CD4-positive, alpha-beta memory T cell (primary cell): ENCODE data around the gene TEX51. TPM values are rescaled to one million over a fixed set of nuclear protein-coding genes. Genes with fewer than 3 reads are reported as not detected.

ENCODE experiments used
- CTCF ChIA-PET: fragments of 350-600 bp; sonication (Branson Sonifier 250); formaldehyde crosslinking; loops from one replicate; lab custom pipeline; 2021; ENCODE audit warnings: inconsistent platforms; ENCODE audit not compliant: partially characterized antibody; lab: Charles Lee
- POLR2A ChIA-PET: fragments of 350-600 bp; sonication (Branson Sonifier 250); formaldehyde crosslinking; loops from one replicate; lab custom pipeline; 2021; ENCODE audit not compliant: partially characterized antibody; lab: Charles Lee
- DNase-seq, 5 donors: peaks; one replicate each; pipeline versions ENCODE4 v3.0.0 to v3.0.0-alpha.2; 2020 to 2022; ENCODE audit warnings: mixed read lengths in 1 of 5
- H3K27ac ChIP-seq: one replicate; pipeline ENCODE4 v1.7.0; 2013; ENCODE audit warnings: low read depth, low read length
- H3K27me3 ChIP-seq: 2 replicates; pipeline ENCODE4 v1.7.0; 2013; ENCODE audit warnings: mild to moderate bottlenecking, low read length, moderate library complexity; ENCODE audit not compliant: insufficient read depth
- H3K36me3 ChIP-seq: 2 replicates; pipeline ENCODE4 v1.7.0; 2013; ENCODE audit warnings: mild to moderate bottlenecking, low read length, moderate library complexity; ENCODE audit not compliant: insufficient read depth
- H3K4me1 ChIP-seq: 2 replicates; pipeline ENCODE4 v1.7.0; 2013; ENCODE audit warnings: mild to moderate bottlenecking, low read length, moderate library complexity; ENCODE audit not compliant: insufficient read depth
- H3K4me3 ChIP-seq, 2 donors: one replicate each; pipeline ENCODE4 v1.7.0; 2013; ENCODE audit warnings: low read length in 2 of 2, mild to moderate bottlenecking in 1 of 2
- H3K9me3 ChIP-seq, 2 donors: one replicate each; pipeline ENCODE4 v1.7.0; 2013; ENCODE audit warnings: low read length in 2 of 2, control low read depth in 1 of 2; ENCODE audit not compliant: control insufficient read depth in 1 of 2
- H3K27ac Mint-ChIP-seq, 7 donors: one replicate each; pipeline ENCODE4 v1.8.0; 2020 to 2021; ENCODE audit warnings: mixed read lengths in 7 of 7, mild to moderate bottlenecking in 6 of 7, inconsistent platforms in 3 of 7, moderate library complexity in 3 of 7
- H3K27me3 Mint-ChIP-seq, 2 donors: one replicate each; pipeline ENCODE4 v1.8.0; 2020 to 2021; ENCODE audit warnings: mixed read lengths in 2 of 2
- H3K36me3 Mint-ChIP-seq, 2 donors: one replicate each; pipeline ENCODE4 v1.8.0; 2020 to 2021; ENCODE audit warnings: mixed read lengths in 2 of 2, inconsistent platforms in 1 of 2, mild to moderate bottlenecking in 1 of 2
- H3K4me1 Mint-ChIP-seq, 4 donors: one replicate each; pipeline ENCODE4 v1.8.0; 2020 to 2021; ENCODE audit warnings: mixed read lengths in 4 of 4, mild to moderate bottlenecking in 1 of 4
- H3K4me3 Mint-ChIP-seq, 8 donors: one replicate each; pipeline ENCODE4 v1.8.0; 2020 to 2021; ENCODE audit warnings: mixed read lengths in 8 of 8, mild to moderate bottlenecking in 7 of 8, moderate library complexity in 6 of 8, inconsistent platforms in 3 of 8
- H3K9me3 Mint-ChIP-seq, 8 donors: one replicate each; pipeline ENCODE4 v1.8.0; 2020 to 2021; ENCODE audit warnings: mixed read lengths in 8 of 8, mild to moderate bottlenecking in 5 of 8, inconsistent platforms in 3 of 8, moderate library complexity in 1 of 8
- intact Hi-C: fragments of 100-400 bp; cut with micrococcal nuclease; formaldehyde crosslinking; loops from one replicate; pipeline ENCODE4 v1.15.1; 2023
- polyA plus RNA-seq, 2 donors: library from polyadenylated mRNA; unstranded; fragments of 300-500 nt; fragmentation: Illumina TruSeq; gene quantifications; one replicate each; pipeline ENCODE4 v1.2.3, GENCODE V29; 2021
- total RNA-seq, 2 experiments: library from RNA; stranded (reverse); gene quantifications; one replicate each; pipeline ENCODE4 v1.2.3, GENCODE V29; 2021

Gene TEX51
- total and polyA plus RNA-seq, 4 experiments from 2014 or later = not detected

DNA sequence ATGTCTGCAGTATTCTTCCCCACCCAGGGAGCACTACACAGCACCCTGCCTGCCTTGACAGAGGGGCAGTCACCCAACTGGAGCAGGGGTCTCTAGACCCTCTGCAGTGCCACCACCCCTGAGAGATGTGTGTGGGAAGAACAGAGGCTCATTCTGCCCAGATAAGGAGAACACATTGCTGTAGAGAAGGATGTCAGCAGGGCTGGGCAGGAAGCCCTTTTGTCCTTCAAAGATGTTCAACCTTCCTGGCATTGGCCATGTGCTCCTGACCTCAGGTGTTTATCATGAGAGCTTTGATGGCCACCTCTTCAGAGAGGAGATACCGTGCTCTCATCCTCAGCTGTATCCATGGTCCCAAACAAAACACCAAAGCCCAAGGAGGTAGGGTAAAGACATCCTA lies 4.6 kb upstream of the TEX51 start:
- peaks cover 0 to 6% (median under 1%) of the 10 kb centered on the region in 8 donors for H3K9me3 Mint-ChIP-seq
- H3K27me3 Mint-ChIP-seq = peaks cover 6 to 7% of the 10 kb centered on the region in 2 donors
- no peaks in the 10 kb centered on the region for H3K27me3 ChIP-seq
- ChIA-PET POLR2A (no interaction called here), CTCF (no interaction called here)
- no peaks in the 10 kb centered on the region for H3K36me3 ChIP-seq
- H3K4me1 ChIP-seq = no peaks in the 10 kb centered on the region
- no peak overlapping the region for H3K27ac ChIP-seq
- no peak overlapping the region for H3K4me3 Mint-ChIP-seq
- H3K36me3 Mint-ChIP-seq = no peaks in the 10 kb centered on the region
- intact Hi-C loops = no loop called here
- no peak for DNase-seq
- H3K4me1 Mint-ChIP-seq = no peaks in the 10 kb centered on the region
- no peak overlapping the region for H3K4me3 ChIP-seq
- H3K27ac Mint-ChIP-seq = no peak overlapping the region
- no peaks in the 10 kb centered on the region for H3K9me3 ChIP-seq

DNA sequence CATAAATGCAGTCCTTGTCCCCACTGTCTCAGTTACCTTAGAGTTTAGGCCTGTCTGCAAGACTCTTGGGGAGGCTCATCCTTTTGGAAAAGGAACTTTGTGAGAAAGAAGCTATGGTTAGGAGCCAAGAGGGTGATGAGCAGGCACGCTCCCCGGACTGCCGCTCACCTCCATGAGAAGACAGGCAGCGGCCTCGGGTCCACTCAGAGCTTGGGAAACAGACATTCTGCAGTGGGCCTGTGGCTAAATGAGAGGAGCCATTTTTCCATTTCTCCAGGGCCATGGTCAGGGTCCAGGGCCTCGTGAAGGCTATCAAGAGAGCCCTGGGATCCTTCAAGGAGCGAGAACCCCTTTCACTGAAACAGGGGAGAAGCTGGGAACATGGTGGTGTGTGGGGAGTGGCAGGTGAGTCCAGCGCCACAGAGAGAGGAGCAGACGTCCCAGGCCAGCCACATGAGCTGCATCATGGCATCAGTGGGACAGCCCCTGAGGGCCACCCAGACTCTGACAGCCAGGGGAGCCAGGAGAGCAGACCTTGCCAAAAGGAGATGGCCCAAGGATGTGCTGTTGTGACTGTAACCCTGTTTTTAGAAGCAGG lies 4.0 kb upstream of the TEX51 start:
- Histone ChIP-seq H3K27ac (no peak overlapping the region), H3K9me3 (no peaks in the 10 kb centered on the region), H3K27me3 (no peaks in the 10 kb centered on the region), H3K36me3 (no peaks in the 10 kb centered on the region), H3K4me1 (no peaks in the 10 kb centered on the region), H3K4me3 (no peak overlapping the region)
- Mint-ChIP-seq H3K36me3 (no peaks in the 10 kb centered on the region), H3K27ac (no peak overlapping the region), H3K27me3 (peaks cover 6 to 7% of the 10 kb centered on the region in 2 donors), H3K4me3 (no peak overlapping the region), H3K4me1 (no peaks in the 10 kb centered on the region), H3K9me3 (peaks cover 0 to 6% (median under 1%) of the 10 kb centered on the region in 8 donors)
- DNase-seq = no peak
- CTCF ChIA-PET = interaction anchor here (0.8 kb wide), 1 partner anchor 9 kb away, joined by 3 read pairs; no protein-coding TSS in a partner anchor
- POLR2A ChIA-PET = no interaction called here
- intact Hi-C loops = no loop called here

DNA sequence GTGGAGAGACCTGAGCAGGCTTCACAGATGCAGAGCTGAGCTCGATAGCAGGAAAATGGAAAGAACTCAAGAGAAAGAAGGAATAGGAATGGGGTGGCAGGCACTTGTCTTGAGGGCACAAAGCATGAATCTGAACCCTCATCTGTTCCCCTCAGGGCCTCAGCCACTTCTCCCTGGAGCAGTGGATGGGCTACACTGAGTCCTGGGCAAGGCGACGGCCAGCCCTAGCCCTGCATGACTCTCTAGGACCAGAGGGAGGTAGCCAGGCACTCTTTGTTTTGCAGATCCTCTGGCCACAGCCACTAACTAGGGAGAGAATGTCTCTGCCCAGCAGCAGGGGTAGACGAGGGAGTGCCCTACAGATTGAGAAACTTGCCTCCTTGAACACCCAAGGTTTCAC lies 3.4 kb upstream of the TEX51 start:
- intact Hi-C loops = no loop called here
- Histone ChIP-seq H3K36me3 (no peaks in the 10 kb centered on the region), H3K4me1 (no peaks in the 10 kb centered on the region), H3K27me3 (no peaks in the 10 kb centered on the region), H3K27ac (no peak overlapping the region), H3K9me3 (no peaks in the 10 kb centered on the region), H3K4me3 (no peak overlapping the region)
- H3K27me3 Mint-ChIP-seq = peaks cover 7 to 8% of the 10 kb centered on the region in 2 donors
- H3K27ac Mint-ChIP-seq = no peak overlapping the region
- H3K9me3 Mint-ChIP-seq = peaks cover 0 to 6% (median under 1%) of the 10 kb centered on the region in 8 donors
- H3K36me3 Mint-ChIP-seq = no peaks in the 10 kb centered on the region
- no peak overlapping the region for H3K4me3 Mint-ChIP-seq
- DNase-seq = no peak
- CTCF ChIA-PET = interaction anchor here (0.8 kb wide), 1 partner anchor 9 kb away, joined by 3 read pairs; no protein-coding TSS in a partner anchor
- no peaks in the 10 kb centered on the region for H3K4me1 Mint-ChIP-seq
- POLR2A ChIA-PET = no interaction called here

DNA sequence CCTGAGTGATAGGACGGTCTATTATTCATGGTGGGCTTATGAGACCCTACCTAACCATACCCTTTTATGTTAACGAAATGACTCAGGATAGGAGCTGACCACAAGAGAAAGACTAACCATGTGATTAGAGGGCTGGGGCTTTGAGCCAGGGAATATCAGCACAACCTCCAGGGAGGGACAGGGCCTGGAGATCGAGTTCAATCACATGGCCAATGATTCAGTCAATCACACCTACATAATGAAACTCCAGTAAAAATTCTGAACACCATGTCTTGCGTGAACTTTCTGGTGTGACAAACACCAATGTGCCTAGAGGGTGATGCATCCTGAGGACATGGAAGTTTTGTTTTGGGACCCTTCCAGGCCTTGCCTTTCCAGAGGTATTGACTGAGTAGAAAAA lies 2.2 kb upstream of the TEX51 start:
- intact Hi-C loops = no loop called here
- Mint-ChIP-seq H3K4me3 (no peak overlapping the region), H3K9me3 (peaks cover 0 to 6% (median under 1%) of the 10 kb centered on the region in 8 donors), H3K27ac (no peak overlapping the region), H3K36me3 (no peaks in the 10 kb centered on the region), H3K27me3 (peaks cover 7 to 14% of the 10 kb centered on the region in 2 donors), H3K4me1 (no peaks in the 10 kb centered on the region)
- no peak for DNase-seq
- H3K9me3 ChIP-seq = no peaks in the 10 kb centered on the region
- no peaks in the 10 kb centered on the region for H3K27me3 ChIP-seq
- POLR2A ChIA-PET = no interaction called here
- no peak overlapping the region for H3K27ac ChIP-seq
- CTCF ChIA-PET = no interaction called here
- no peak overlapping the region for H3K4me3 ChIP-seq
- H3K4me1 ChIP-seq = no peaks in the 10 kb centered on the region
- no peaks in the 10 kb centered on the region for H3K36me3 ChIP-seq

DNA sequence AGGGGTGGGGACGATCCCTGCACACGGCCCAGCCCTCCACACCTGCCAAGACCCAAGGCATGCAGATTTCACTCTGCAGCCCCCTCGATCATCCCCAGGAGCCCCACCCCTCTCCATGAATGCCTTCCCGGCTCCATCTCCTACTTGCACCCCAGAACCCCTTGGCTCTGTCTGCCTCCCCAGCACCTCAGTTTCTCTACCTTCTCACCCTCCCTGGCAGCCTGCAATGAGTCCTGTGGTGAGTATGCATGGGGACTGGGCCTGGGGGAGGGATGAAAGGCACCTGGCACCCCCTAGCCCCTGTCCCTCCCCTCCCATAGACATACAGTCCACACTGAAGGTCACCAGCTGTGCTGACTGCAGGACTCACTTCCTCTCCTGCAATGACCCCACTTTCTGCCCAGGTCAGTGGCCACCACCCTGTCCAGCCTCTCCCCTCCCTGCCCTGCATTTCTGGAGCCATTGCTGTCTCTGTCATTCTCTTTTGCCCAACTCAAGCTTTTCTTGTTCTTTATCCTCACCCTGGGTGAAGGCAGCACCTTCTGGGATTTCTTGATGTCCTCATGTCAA lies 1.0 kb downstream of the TEX51 start:
- POLR2A ChIA-PET = no interaction called here
- Mint-ChIP-seq H3K36me3 (no peaks in the 10 kb centered on the region), H3K9me3 (peaks cover 0 to 14% (median 3%) of the 10 kb centered on the region in 8 donors), H3K4me3 (no peak overlapping the region), H3K27ac (no peak overlapping the region), H3K27me3 (peaks cover 14 to 16% of the 10 kb centered on the region in 2 donors), H3K4me1 (no peaks in the 10 kb centered on the region)
- CTCF ChIA-PET = no interaction called here
- DNase-seq = no peak
- Histone ChIP-seq H3K4me3 (no peak overlapping the region), H3K9me3 (no peaks in the 10 kb centered on the region), H3K27me3 (no peaks in the 10 kb centered on the region), H3K4me1 (no peaks in the 10 kb centered on the region), H3K27ac (no peak overlapping the region), H3K36me3 (no peaks in the 10 kb centered on the region)
- intact Hi-C loops = no loop called here

DNA sequence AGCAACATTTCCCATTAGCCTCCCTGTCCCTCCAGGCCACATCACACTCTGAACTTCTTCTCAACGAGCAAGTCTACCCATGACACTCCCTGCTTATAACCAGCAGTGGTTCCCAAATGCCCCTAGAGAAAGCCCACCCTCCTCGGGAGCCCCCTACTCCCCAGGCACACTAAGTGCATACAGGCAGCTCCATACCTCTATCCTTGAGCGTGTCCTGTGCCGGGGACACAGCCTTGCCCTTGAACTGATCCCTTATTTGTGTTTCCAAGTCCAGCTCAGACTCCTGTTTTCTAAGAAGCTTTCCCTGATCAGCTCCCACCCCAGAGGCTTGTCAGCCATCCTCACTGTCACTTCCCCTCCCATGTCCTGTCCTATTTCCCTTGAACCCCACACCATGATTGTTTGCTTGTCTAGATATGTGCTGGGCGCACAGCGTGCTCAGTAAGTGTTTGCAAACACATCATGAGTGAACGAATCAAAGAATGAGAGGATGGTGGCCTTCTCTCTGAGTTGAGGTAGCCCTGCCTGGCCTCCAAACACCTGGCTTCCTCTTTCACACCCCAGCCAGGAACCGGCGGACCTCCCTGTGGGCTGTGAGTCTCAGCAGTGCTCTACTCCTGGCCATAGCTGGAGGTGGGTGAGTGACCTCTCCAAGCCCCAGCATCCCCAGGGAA lies 2.1 kb downstream of the TEX51 start:
- Mint-ChIP-seq H3K27ac (no peak overlapping the region), H3K4me1 (no peaks in the 10 kb centered on the region), H3K27me3 (peaks cover 14 to 19% of the 10 kb centered on the region in 2 donors), H3K9me3 (peaks cover 0 to 18% (median 3%) of the 10 kb centered on the region in 8 donors), H3K4me3 (no peak overlapping the region), H3K36me3 (no peaks in the 10 kb centered on the region)
- H3K27ac ChIP-seq = no peak overlapping the region
- no peaks in the 10 kb centered on the region for H3K4me1 ChIP-seq
- intact Hi-C loops = no loop called here
- ChIA-PET CTCF (no interaction called here), POLR2A (no interaction called here)
- H3K9me3 ChIP-seq = no peaks in the 10 kb centered on the region
- H3K36me3 ChIP-seq = no peaks in the 10 kb centered on the region
- H3K4me3 ChIP-seq = no peak overlapping the region
- no peak for DNase-seq
- no peaks in the 10 kb centered on the region for H3K27me3 ChIP-seq

DNA sequence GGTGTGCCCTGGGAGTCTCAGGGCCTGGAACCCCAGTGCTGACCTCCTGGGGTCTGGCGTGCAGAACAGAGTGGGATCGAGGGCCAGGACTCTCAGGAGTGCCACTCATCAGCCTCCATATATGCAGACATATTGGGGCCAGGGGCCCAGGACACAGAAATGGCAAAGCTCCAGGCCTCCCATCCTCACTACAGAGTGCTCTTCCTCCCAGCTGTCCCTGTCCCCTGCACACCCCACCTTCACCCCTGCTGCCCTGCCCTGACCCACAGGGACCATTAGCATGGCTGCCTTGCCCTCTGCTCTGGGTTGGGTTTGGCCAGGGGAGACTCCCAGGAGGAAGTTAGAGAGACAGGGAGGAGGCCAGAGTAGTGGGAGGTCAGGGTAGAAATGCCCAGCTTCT lies 2.8 kb downstream of the TEX51 start:
- no peaks in the 10 kb centered on the region for H3K27me3 ChIP-seq
- H3K27ac ChIP-seq = no peak overlapping the region
- Mint-ChIP-seq H3K4me3 (no peak overlapping the region), H3K27ac (no peak overlapping the region), H3K4me1 (no peaks in the 10 kb centered on the region), H3K36me3 (no peaks in the 10 kb centered on the region), H3K27me3 (peaks cover 15 to 25% of the 10 kb centered on the region in 2 donors), H3K9me3 (peaks cover 0 to 18% (median 4%) of the 10 kb centered on the region in 8 donors)
- H3K36me3 ChIP-seq = no peaks in the 10 kb centered on the region
- POLR2A ChIA-PET = no interaction called here
- CTCF ChIA-PET = no interaction called here
- H3K9me3 ChIP-seq = no peaks in the 10 kb centered on the region
- no peaks in the 10 kb centered on the region for H3K4me1 ChIP-seq
- intact Hi-C loops = no loop called here
- DNase-seq = no peak
- H3K4me3 ChIP-seq = no peak overlapping the region
